ENCODE measurements around the gene IRAK1BP1. TPM values are rescaled to one million over a fixed set of nuclear protein-coding genes. Genes with fewer than 3 reads are reported as not detected.

IRAK1BP1 gene
- total RNA-seq, 1 experiment from 2014 or later: 6.6 TPM

GRCh38 chr6:78867020-78867369, 356 bp upstream of the IRAK1BP1 start:
- Histone ChIP-seq H3K9me3 (ENCODE audit: low read depth, low read length, poor library complexity, severe bottlenecking) (no peaks in the 10 kb centered on the region), H3K27me3 (replicated peaks; ENCODE audit: insufficient read depth, low read depth, low read length, poor library complexity) (no peaks in the 10 kb centered on the region), H3K27ac (ENCODE audit: low read depth, low read length, poor library complexity, severe bottlenecking) (peak overlapping the region; percentile 65), H3K4me3 (ENCODE audit: low read depth, low read length, poor library complexity, severe bottlenecking) (peak overlapping the region; percentile 95), H3K36me3 (ENCODE audit: insufficient read depth, low read length, poor library complexity, severe bottlenecking) (no peaks in the 10 kb centered on the region), H3K4me1 (ENCODE audit: insufficient read depth, low read length, poor library complexity, severe bottlenecking) (no peaks in the 10 kb centered on the region)
- TSS peak; percentile 81 for BruUV-seq (replicated peaks)
- ChIA-PET CTCF (no interaction called here), POLR2A (ENCODE audit: low non-redundant PET) (no interaction called here)
- no peak for DNase-seq (ENCODE audit: low spot score)
- TF ChIP-seq EZH2 (IDR thresholded peaks at IDR 0.05; ENCODE audit: borderline replicate concordance, low read depth, low read length, poor library complexity, severe bottlenecking): no peak
- no peak for TF ChIP-seq CTCF (conservative IDR thresholded peaks at IDR 0.05; ENCODE audit: low read depth, low read length)
- intact Hi-C loops (cut with micrococcal nuclease; ENCODE audit: unreplicated experiment): loop anchor here (10.0 kb wide), 1 partner anchor 998 kb away; no protein-coding TSS in a partner anchor

GRCh38 chr6:78868116-78868515, 765 bp downstream of the IRAK1BP1 start:
- Histone ChIP-seq H3K9me3 (ENCODE audit: low read depth, low read length, poor library complexity, severe bottlenecking) (no peaks in the 10 kb centered on the region), H3K27me3 (replicated peaks; ENCODE audit: insufficient read depth, low read depth, low read length, poor library complexity) (no peaks in the 10 kb centered on the region), H3K4me3 (ENCODE audit: low read depth, low read length, poor library complexity, severe bottlenecking) (peak overlapping the region; percentile 95), H3K4me1 (ENCODE audit: insufficient read depth, low read length, poor library complexity, severe bottlenecking) (no peaks in the 10 kb centered on the region), H3K36me3 (ENCODE audit: insufficient read depth, low read length, poor library complexity, severe bottlenecking) (no peaks in the 10 kb centered on the region), H3K27ac (ENCODE audit: low read depth, low read length, poor library complexity, severe bottlenecking) (no peak overlapping the region)
- POLR2A ChIA-PET (ENCODE audit: low non-redundant PET): no interaction called here
- CTCF ChIA-PET: no interaction called here
- no peak for TF ChIP-seq CTCF (conservative IDR thresholded peaks at IDR 0.05; ENCODE audit: low read depth, low read length)
- TF ChIP-seq EZH2 (IDR thresholded peaks at IDR 0.05; ENCODE audit: borderline replicate concordance, low read depth, low read length, poor library complexity, severe bottlenecking): no peak
- intact Hi-C loops (cut with micrococcal nuclease; ENCODE audit: unreplicated experiment): loop anchor here (10.0 kb wide), 1 partner anchor 997 kb away; no protein-coding TSS in a partner anchor
- DNase-seq (ENCODE audit: low spot score): no peak
- TSS peak; percentile 54 for BruUV-seq (replicated peaks)

DNA sequence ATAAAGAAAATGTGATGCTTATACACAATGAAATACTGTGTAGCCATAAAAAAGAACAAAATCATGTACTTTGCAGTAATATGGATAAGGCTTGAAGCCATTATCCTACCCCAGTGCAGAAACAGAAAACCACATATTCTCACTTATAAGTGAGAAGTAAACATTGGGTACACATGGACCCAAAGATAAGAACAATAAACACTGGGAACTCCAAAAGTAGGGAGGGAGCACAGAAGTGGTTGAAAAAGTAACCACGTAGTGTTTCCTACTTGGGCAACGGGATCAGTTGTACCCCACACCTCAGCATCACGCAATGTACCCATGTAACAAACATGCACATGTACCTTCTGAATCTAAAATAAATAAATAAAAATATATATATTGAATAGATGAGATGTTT, 8.2 kb downstream of the IRAK1BP1 start:
- no TSS peak for BruUV-seq (replicated peaks)
- intact Hi-C loops (cut with micrococcal nuclease; ENCODE audit: unreplicated experiment): no loop called here
- CTCF ChIA-PET: no interaction called here
- Histone ChIP-seq H3K9me3 (ENCODE audit: low read depth, low read length, poor library complexity, severe bottlenecking) (no peaks in the 10 kb centered on the region), H3K4me3 (ENCODE audit: low read depth, low read length, poor library complexity, severe bottlenecking) (no peak overlapping the region), H3K36me3 (ENCODE audit: insufficient read depth, low read length, poor library complexity, severe bottlenecking) (no peaks in the 10 kb centered on the region), H3K4me1 (ENCODE audit: insufficient read depth, low read length, poor library complexity, severe bottlenecking) (no peaks in the 10 kb centered on the region), H3K27ac (ENCODE audit: low read depth, low read length, poor library complexity, severe bottlenecking) (no peak overlapping the region), H3K27me3 (replicated peaks; ENCODE audit: insufficient read depth, low read depth, low read length, poor library complexity) (no peaks in the 10 kb centered on the region)
- POLR2A ChIA-PET (ENCODE audit: low non-redundant PET): no interaction called here
- TF ChIP-seq CTCF (conservative IDR thresholded peaks at IDR 0.05; ENCODE audit: low read depth, low read length) (no peak), EZH2 (IDR thresholded peaks at IDR 0.05; ENCODE audit: borderline replicate concordance, low read depth, low read length, poor library complexity, severe bottlenecking) (no peak)
- DNase-seq (ENCODE audit: low spot score): no peak

Measured in A673 (cell line).